ENCODE data around the gene NHS. TPM values are rescaled to one million over a fixed set of nuclear protein-coding genes. Genes with fewer than 3 reads are reported as not detected.

NHS gene
- total and polyA plus RNA-seq, 11 donors = 0.22 to 3.4 (median 1.1) TPM

GRCh38 chrX:17632942-17633341, 257.9 kb downstream of the NHS start:
- intact Hi-C loops (cut with DNase I) = no loop called here
- no peak for ATAC-seq
- no peak for TF ChIP-seq CTCF (IDR thresholded peaks at IDR 0.05)
- no peak for TF ChIP-seq POLR2A (IDR thresholded peaks at IDR 0.05)
- H3K27me3 ChIP-seq = no peaks in the 10 kb centered on the region
- no peak overlapping the region for H3K4me3 ChIP-seq
- H3K9me3 ChIP-seq = no peaks in the 10 kb centered on the region
- peak overlapping the region in 2 of 12 donors; percentile 29 to 53 for H3K27ac ChIP-seq
- H3K36me3 ChIP-seq = no peaks in the 10 kb centered on the region
- no peak for DNase-seq
- peaks cover 0 to 19% (median 1%) of the 10 kb centered on the region in 12 donors for H3K4me1 ChIP-seq
- 42 to 79% (median 67%) methylated on average over 3 of the region's 3 CpGs for WGBS, 4 donors

GRCh38 chrX:17633546-17633945, 258.5 kb downstream of the NHS start:
- TF ChIP-seq CTCF (IDR thresholded peaks at IDR 0.05) (no peak), POLR2A (IDR thresholded peaks at IDR 0.05) (no peak)
- WGBS, 4 donors = 47 to 70% (median 69%) methylated on average over 2 of the region's 2 CpGs
- Histone ChIP-seq H3K27me3 (no peaks in the 10 kb centered on the region), H3K4me3 (no peak overlapping the region), H3K36me3 (no peaks in the 10 kb centered on the region), H3K27ac (peak overlapping the region in 1 of 12 donors; percentile 53), H3K9me3 (no peaks in the 10 kb centered on the region), H3K4me1 (peaks cover 0 to 17% (median 1%) of the 10 kb centered on the region in 12 donors)
- DNase-seq = no peak
- intact Hi-C loops (cut with DNase I) = no loop called here
- ATAC-seq = no peak

- Histone ChIP-seq H3K27me3 (no peaks in the 10 kb centered on the region), H3K4me3 (no peak overlapping the region), H3K27ac (no peak overlapping the region), H3K4me1 (peaks cover 0 to 12% (median 0%) of the 10 kb centered on the region in 12 donors), H3K36me3 (no peaks in the 10 kb centered on the region), H3K9me3 (no peaks in the 10 kb centered on the region)
- intact Hi-C loops (cut with DNase I) = no loop called here
- WGBS, 4 donors = 84 to 86% (median 86%) methylated on average over 7 to 9 of the region's 9 CpGs
- DNase-seq (no peak), ATAC-seq (no peak)
- no peak for TF ChIP-seq POLR2A (IDR thresholded peaks at IDR 0.05)
- no peak for TF ChIP-seq CTCF (IDR thresholded peaks at IDR 0.05)
These were observed 259.7 kb downstream of the NHS start for GRCh38 chrX:17634542-17635207.

- TF ChIP-seq CTCF (IDR thresholded peaks at IDR 0.05) = no peak
- ATAC-seq (no peak), DNase-seq (no peak)
- Histone ChIP-seq H3K27me3 (no peaks in the 10 kb centered on the region), H3K4me3 (no peak overlapping the region), H3K36me3 (no peaks in the 10 kb centered on the region), H3K27ac (no peak overlapping the region), H3K4me1 (peaks cover 0 to 12% (median 0%) of the 10 kb centered on the region in 12 donors), H3K9me3 (no peaks in the 10 kb centered on the region)
- intact Hi-C loops (cut with DNase I) = no loop called here
- 49 to 84% (median 75%) methylated on average over 2 to 5 of the region's 5 CpGs for WGBS, 4 donors
These were observed 260.2 kb downstream of the NHS start for GRCh38 chrX:17635231-17635630.
